Measurements from ENCODE around the gene USP54. TPM values are rescaled to one million over a fixed set of nuclear protein-coding genes. Genes with fewer than 3 reads are reported as not detected.

The USP54 gene
- total and polyA plus RNA-seq, 2 donors (not counting 3 experiments of a cell fraction or from before 2014, with no cell fraction given), result 9.3 to 14.2 TPM

GRCh38 chr10:73586583-73586984 lies 4.6 kb downstream of the USP54 start:
- Histone ChIP-seq H3K79me2 (ENCODE audit: control insufficient read depth, insufficient read depth, low read length) (no peaks in the 10 kb centered on the region), H3K9me1 (replicated peaks; ENCODE audit: control insufficient read depth, extremely low read depth, insufficient read depth, low read length) (no peaks in the 10 kb centered on the region), H3K4me3 (replicated peaks in 1 of 3; ENCODE audit: insufficient read depth in 1 of 3, low read depth in 1 of 3, low read length in 3 of 3) (no peak overlapping the region), H4K20me1 (replicated peaks; ENCODE audit: control insufficient read depth, extremely low read depth, insufficient read depth, low read length) (no peaks in the 10 kb centered on the region), H2AFZ (ENCODE audit: low read depth, low read length) (no peak overlapping the region), H3K27ac (ENCODE audit: insufficient read depth, low read depth, low read length) (no peak overlapping the region), H3K9me3 (replicated peaks; ENCODE audit: control insufficient read depth, insufficient read depth, low read length) (no peaks in the 10 kb centered on the region), H3K36me3 (ENCODE audit: control insufficient read depth in 2 of 2, extremely low read depth in 1 of 2, insufficient read depth in 2 of 2, low read length in 2 of 2) (no peaks in the 10 kb centered on the region), H3K4me2 (ENCODE audit: insufficient read depth, low read length) (peak overlapping the region; percentile 79), H3K9ac (replicated peaks; ENCODE audit: extremely low read depth, insufficient read depth, low read length) (no peak overlapping the region), H3K27me3 (ENCODE audit: control insufficient read depth in 2 of 2, insufficient read depth in 2 of 2, low read length in 2 of 2) (peaks cover 18 to 25% of the 10 kb centered on the region in 2 experiments), H3K4me1 (ENCODE audit: control insufficient read depth, extremely low read depth, insufficient read depth, low read length) (peaks cover 25% of the 10 kb centered on the region)
- POLR2A ChIA-PET, result interaction anchor here (0.6 kb wide), 1 partner anchor 72 kb away, joined by 5 read pairs; no protein-coding TSS in a partner anchor
- peak; percentile 82 for FAIRE-seq
- TF ChIP-seq MAX (IDR thresholded peaks at IDR 0.05; ENCODE audit: insufficient read depth, insufficient read length) (no peak), GATA2 (IDR thresholded peaks at IDR 0.05; ENCODE audit: insufficient read depth, insufficient read length, low read depth, low read length) (peak; percentile 99), CTCF (IDR thresholded peaks at IDR 0.05; ENCODE audit: extremely low read depth in 1 of 2, insufficient read depth in 1 of 2, low read depth in 1 of 2, low read length in 2 of 2) (no peak), POLR2AphosphoS5 (IDR thresholded peaks at IDR 0.05; ENCODE audit: insufficient read depth, low read depth, low read length) (peak; percentile 90), FOS (IDR thresholded peaks at IDR 0.05; ENCODE audit: borderline replicate concordance, insufficient read depth, low read length) (peak; percentile 63), POLR2A (IDR thresholded peaks at IDR 0.05; ENCODE audit: low read depth, low read length) (no peak), MYC (IDR thresholded peaks at IDR 0.05; ENCODE audit: low read depth, low read length) (no peak), JUN (IDR thresholded peaks at IDR 0.05; ENCODE audit: borderline replicate concordance, insufficient read depth, insufficient read length, low read depth) (peak; percentile 75)
- CTCF ChIA-PET, result interaction anchor here (0.7 to 1.3 kb wide), 6 partner anchors 9 to 57 kb away, joined by 3 to 5 read pairs (median 4); no protein-coding TSS in a partner anchor
- intact Hi-C loops (cut with micrococcal nuclease), result loop anchor here (5.0 kb wide), 2 partner anchors 34 to 41 kb away; no protein-coding TSS in a partner anchor
- DNase-seq (ENCODE audit: low read depth, low spot score), result peak; percentile 93
- dilution Hi-C loops (cut with MboI; ENCODE audit: extremely low pct_ligation_motif_present, low sequenced_read_pairs), result no loop called here
- BruUV-seq (replicated peaks), result no TSS peak

Data from endothelial cell of umbilical vein (primary cell).